Right lung (tissue), 5 donors: ENCODE measurements around the gene KCTD3. TPM values are rescaled to one million over a fixed set of nuclear protein-coding genes. Genes with fewer than 3 reads are reported as not detected.

Experiments used
- DNase-seq, 2 donors: peaks; one replicate each; pipeline ENCODE4 v3.0.0-alpha.2; 2013
- polyA plus RNA-seq, 5 donors: library from polyadenylated mRNA; unstranded; fragments of 120-200 nt; gene quantifications; one replicate each; pipeline versions ENCODE4 v1.2.1 to v1.2.3, GENCODE V29; 2013; ENCODE audit warnings: inconsistent platforms in 1 of 5, low replicate concordance in 1 of 5; ENCODE audit not compliant: insufficient read length in 5 of 5, insufficient read depth in 1 of 5

KCTD3 gene
- polyA plus RNA-seq, 5 donors = 45.5 to 77.2 (median 72.7) TPM

GRCh38 chr1:215650446-215651149 lies 83.5 kb downstream of the KCTD3 start:
- no peak for DNase-seq

- DNase-seq = no peak
These were observed 84.8 kb downstream of the KCTD3 start for GRCh38 chr1:215651867-215652266.

GRCh38 chr1:215652371-215652770 lies 85.3 kb downstream of the KCTD3 start:
- no peak for DNase-seq

GRCh38 chr1:215657047-215657446 lies 89.9 kb downstream of the KCTD3 start:
- no peak for DNase-seq

GRCh38 chr1:215660259-215660658 lies 93.2 kb downstream of the KCTD3 start:
- no peak for DNase-seq

GRCh38 chr1:215661033-215661432 lies 93.9 kb downstream of the KCTD3 start:
- DNase-seq = no peak

GRCh38 chr1:215665215-215665614 lies 98.1 kb downstream of the KCTD3 start:
- no peak for DNase-seq

GRCh38 chr1:215667761-215668160 lies 100.7 kb downstream of the KCTD3 start:
- no peak for DNase-seq

- DNase-seq = no peak
These were observed 102.8 kb downstream of the KCTD3 start for GRCh38 chr1:215669806-215670491.
